Measurements from ENCODE around the gene ANKS1A.

ANKS1A gene

GRCh38 chr6:34955442-34955841, 66.4 kb downstream of the ANKS1A start:
- no peak overlapping the region for H3K4me3 ChIP-seq (ENCODE audit: low read depth, low read length)
- H3K4me1 ChIP-seq (ENCODE audit: control insufficient read depth, insufficient read depth, low read length) = peaks cover 31% of the 10 kb centered on the region
- H3K27ac ChIP-seq (ENCODE audit: extremely low read depth, low read depth, low read length) = no peak overlapping the region
- POLR2A ChIA-PET = no interaction called here
- TF ChIP-seq ZEB2 (tag by site-specific recombination; IDR thresholded peaks at IDR 0.05) = no peak
- no peak for TF ChIP-seq ZNF214 (tag by site-specific recombination; IDR thresholded peaks at IDR 0.05; ENCODE audit: borderline replicate concordance)
- TF ChIP-seq, protein P1, sequence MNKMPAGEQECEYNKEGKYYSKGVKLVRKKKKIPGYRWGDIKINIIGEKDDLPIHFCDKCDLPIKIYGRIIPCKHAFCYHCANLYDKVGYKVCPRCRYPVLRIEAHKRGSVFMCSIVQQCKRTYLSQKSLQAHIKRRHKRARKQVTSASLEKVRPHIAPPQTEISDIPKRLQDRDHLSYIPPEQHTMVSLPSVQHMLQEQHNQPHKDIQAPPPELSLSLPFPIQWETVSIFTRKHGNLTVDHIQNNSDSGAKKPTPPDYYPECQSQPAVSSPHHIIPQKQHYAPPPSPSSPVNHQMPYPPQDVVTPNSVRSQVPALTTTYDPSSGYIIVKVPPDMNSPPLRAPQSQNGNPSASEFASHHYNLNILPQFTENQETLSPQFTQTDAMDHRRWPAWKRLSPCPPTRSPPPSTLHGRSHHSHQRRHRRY (tag by site-specific recombination; IDR thresholded peaks at IDR 0.05) = no peak
- no peak for TF ChIP-seq ZNF580 (tag by site-specific recombination; IDR thresholded peaks at IDR 0.05)
- no peak for TF ChIP-seq ZNF404 (tag by site-specific recombination; IDR thresholded peaks at IDR 0.05)
- no peak for TF ChIP-seq ZNF785 (tag by site-specific recombination; IDR thresholded peaks at IDR 0.05)
- no peak for TF ChIP-seq ZNF184 (tag by site-specific recombination; IDR thresholded peaks at IDR 0.05)
- TF ChIP-seq ZNF561 (tag by site-specific recombination; IDR thresholded peaks at IDR 0.05; ENCODE audit: borderline replicate concordance) = no peak
- no peaks in the 10 kb centered on the region for H3K9me3 ChIP-seq (ENCODE audit: control insufficient read depth, insufficient read depth, low read depth, low read length)
- CTCF ChIA-PET = interaction anchor here (1.3 kb wide), 1 partner anchor 31 kb away, joined by 7 read pairs; no protein-coding TSS in a partner anchor
- no peaks in the 10 kb centered on the region for H3K36me3 ChIP-seq (ENCODE audit: control insufficient read depth in 2 of 2, insufficient read depth in 1 of 2, low read length in 2 of 2)

DNA sequence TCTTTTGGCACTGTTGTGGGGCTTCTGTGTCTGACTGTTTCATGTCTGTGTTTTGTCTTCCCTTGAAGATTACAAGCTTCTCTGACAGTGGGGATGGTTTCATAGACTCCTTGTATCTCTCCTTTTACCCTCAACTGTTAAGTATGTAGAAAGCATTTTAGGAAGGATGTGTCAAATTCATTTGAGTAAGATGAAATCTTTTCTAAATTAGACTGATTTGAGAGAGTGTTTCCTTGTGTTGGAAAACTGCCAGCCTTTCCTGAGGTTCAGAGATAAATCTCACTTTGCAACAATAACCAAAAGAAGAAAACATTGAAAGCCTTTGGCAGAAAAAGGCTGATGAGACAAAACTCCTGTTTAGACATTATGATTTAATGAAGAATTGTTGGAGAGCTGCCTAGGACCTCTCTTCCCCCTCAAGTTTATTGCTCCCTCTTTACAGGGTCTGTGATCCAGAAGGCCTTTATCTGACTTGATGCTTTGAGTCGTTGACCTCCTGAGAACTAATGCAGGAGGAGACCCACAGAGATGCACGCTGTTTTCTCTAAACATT, 68.3 kb downstream of the ANKS1A start:
- Histone ChIP-seq H3K9me3 (ENCODE audit: control insufficient read depth, insufficient read depth, low read depth, low read length) (no peaks in the 10 kb centered on the region), H3K36me3 (ENCODE audit: control insufficient read depth in 2 of 2, insufficient read depth in 1 of 2, low read length in 2 of 2) (no peaks in the 10 kb centered on the region), H3K4me3 (ENCODE audit: low read depth, low read length) (no peak overlapping the region), H3K27ac (ENCODE audit: extremely low read depth, low read depth, low read length) (no peak overlapping the region), H3K4me1 (ENCODE audit: control insufficient read depth, insufficient read depth, low read length) (peaks cover 24% of the 10 kb centered on the region)
- no peak for TF ChIP-seq OVOL3 (tag by site-specific recombination; IDR thresholded peaks at IDR 0.05)
- TF ChIP-seq, protein P2, sequence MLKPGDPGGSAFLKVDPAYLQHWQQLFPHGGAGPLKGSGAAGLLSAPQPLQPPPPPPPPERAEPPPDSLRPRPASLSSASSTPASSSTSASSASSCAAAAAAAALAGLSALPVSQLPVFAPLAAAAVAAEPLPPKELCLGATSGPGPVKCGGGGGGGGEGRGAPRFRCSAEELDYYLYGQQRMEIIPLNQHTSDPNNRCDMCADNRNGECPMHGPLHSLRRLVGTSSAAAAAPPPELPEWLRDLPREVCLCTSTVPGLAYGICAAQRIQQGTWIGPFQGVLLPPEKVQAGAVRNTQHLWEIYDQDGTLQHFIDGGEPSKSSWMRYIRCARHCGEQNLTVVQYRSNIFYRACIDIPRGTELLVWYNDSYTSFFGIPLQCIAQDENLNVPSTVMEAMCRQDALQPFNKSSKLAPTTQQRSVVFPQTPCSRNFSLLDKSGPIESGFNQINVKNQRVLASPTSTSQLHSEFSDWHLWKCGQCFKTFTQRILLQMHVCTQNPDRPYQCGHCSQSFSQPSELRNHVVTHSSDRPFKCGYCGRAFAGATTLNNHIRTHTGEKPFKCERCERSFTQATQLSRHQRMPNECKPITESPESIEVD (tag by site-specific recombination; IDR thresholded peaks at IDR 0.05) = peak; percentile 53
- no peak for TF ChIP-seq ZNF223 (tag by site-specific recombination; IDR thresholded peaks at IDR 0.05)
- TF ChIP-seq IKZF3 (tag by site-specific recombination; IDR thresholded peaks at IDR 0.05) = no peak
- TF ChIP-seq ZSCAN16 (tag by site-specific recombination; IDR thresholded peaks at IDR 0.05) = no peak
- TF ChIP-seq, protein P3, sequence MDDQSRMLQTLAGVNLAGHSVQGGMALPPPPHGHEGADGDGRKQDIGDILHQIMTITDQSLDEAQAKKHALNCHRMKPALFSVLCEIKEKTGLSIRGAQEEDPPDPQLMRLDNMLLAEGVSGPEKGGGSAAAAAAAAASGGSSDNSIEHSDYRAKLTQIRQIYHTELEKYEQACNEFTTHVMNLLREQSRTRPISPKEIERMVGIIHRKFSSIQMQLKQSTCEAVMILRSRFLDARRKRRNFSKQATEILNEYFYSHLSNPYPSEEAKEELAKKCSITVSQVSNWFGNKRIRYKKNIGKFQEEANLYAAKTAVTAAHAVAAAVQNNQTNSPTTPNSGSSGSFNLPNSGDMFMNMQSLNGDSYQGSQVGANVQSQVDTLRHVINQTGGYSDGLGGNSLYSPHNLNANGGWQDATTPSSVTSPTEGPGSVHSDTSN (CRISPR knock-in tag; IDR thresholded peaks at IDR 0.05) = no peak
- no peak for TF ChIP-seq ZNF510 (tag by site-specific recombination; IDR thresholded peaks at IDR 0.05; ENCODE audit: insufficient replicate concordance)
- TF ChIP-seq KLF1 (tag by site-specific recombination; IDR thresholded peaks at IDR 0.05) = no peak
- TF ChIP-seq GLIS1 (tag by site-specific recombination; IDR thresholded peaks at IDR 0.05) = no peak
- TF ChIP-seq ZNF175 (tag by site-specific recombination; IDR thresholded peaks at IDR 0.05) = no peak
- TF ChIP-seq, protein P4, sequence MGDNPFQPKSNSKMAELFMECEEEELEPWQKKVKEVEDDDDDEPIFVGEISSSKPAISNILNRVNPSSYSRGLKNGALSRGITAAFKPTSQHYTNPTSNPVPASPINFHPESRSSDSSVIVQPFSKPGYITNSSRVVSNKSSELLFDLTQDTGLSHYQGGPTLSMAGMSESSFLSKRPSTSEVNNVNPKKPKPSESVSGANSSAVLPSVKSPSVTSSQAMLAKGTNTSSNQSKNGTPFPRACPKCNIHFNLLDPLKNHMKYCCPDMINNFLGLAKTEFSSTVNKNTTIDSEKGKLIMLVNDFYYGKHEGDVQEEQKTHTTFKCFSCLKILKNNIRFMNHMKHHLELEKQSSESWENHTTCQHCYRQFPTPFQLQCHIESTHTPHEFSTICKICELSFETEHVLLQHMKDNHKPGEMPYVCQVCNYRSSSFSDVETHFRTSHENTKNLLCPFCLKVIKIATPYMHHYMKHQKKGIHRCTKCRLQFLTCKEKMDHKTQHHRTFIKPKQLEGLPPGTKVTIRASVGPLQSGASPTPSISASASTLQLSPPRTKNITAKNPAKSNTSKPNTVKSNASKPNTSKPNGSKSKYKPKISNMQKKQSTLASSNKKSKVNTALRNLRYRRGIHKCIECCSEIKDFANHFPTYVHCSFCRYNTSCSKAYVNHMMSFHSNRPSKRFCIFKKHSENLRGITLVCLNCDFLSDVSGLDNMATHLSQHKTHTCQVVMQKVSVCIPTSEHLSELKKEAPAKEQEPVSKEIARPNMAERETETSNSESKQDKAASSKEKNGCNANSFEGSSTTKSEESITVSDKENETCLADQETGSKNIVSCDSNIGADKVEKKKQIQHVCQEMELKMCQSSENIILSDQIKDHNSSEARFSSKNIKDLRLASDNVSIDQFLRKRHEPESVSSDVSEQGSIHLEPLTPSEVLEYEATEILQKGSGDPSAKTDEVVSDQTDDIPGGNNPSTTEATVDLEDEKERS (tag by site-specific recombination; IDR thresholded peaks at IDR 0.05) = no peak
- peak; percentile 21; the same call in 1 of the 2 replicates for TF ChIP-seq PRDM4 (tag by site-specific recombination; IDR thresholded peaks at IDR 0.05)
- peak; percentile 73 for TF ChIP-seq FEZF1 (tag by site-specific recombination; IDR thresholded peaks at IDR 0.05)
- no peak for TF ChIP-seq MZF1 (tag by site-specific recombination; IDR thresholded peaks at IDR 0.05; ENCODE audit: borderline replicate concordance)
- 0 out of 2 replicates have a peak, but pooled peaks have one; percentile 20 for TF ChIP-seq ZNF335 (tag by site-specific recombination; conservative IDR thresholded peaks at IDR 0.05)
- TF ChIP-seq ZIC2 (tag by site-specific recombination; IDR thresholded peaks at IDR 0.05) = peak; percentile 57
- TF ChIP-seq ZNF10 (tag by site-specific recombination; IDR thresholded peaks at IDR 0.05) = 0 out of 2 replicates have a peak, but pooled peaks have one; percentile 10
- ChIA-PET CTCF (interaction anchor here (0.6 to 1.0 kb wide), 3 partner anchors 14 to 794 kb away, joined by 3 to 5 read pairs (median 3); no protein-coding TSS in a partner anchor), POLR2A (no interaction called here)

Measured in HEK293 (cell line).